WERI-Rb-1 (cell line): ENCODE results near the gene TTC9B.
A peak's percentile ranks its signal among the peaks of the same experiment; 100 is the strongest.

ENCODE experiments used
- DNase-seq: peaks from one replicate; pipeline ENCODE4 v3.0.0-alpha.2; 2020
- H3K27ac ChIP-seq: fragments of 250-450 bp; sonication (Bioruptor Pico); 2 replicates; pipeline ENCODE4 v1.5.1; 2020; ENCODE audit warnings: mild to moderate bottlenecking, moderate library complexity
- H3K27me3 ChIP-seq: fragments of 250-450 bp; sonication (Bioruptor Pico); 2 replicates; pipeline ENCODE4 v1.5.1; 2021; ENCODE audit warnings: mild to moderate bottlenecking, low read depth, moderate library complexity; ENCODE audit not compliant: insufficient read depth, severe bottlenecking
- H3K36me3 ChIP-seq: fragments of 250-450 bp; sonication (Bioruptor Pico); 2 replicates; pipeline ENCODE4 v1.5.1; 2020; ENCODE audit warnings: mild to moderate bottlenecking, moderate library complexity
- H3K4me3 ChIP-seq: 2 replicates; pipeline ENCODE4 v1.5.1; 2011; ENCODE audit warnings: low read depth, mild to moderate bottlenecking, control low read depth, low read length
- H3K9me3 ChIP-seq: fragments of 250-450 bp; sonication (Bioruptor Pico); 2 replicates; pipeline ENCODE4 v1.5.1; 2021; ENCODE audit warnings: mild to moderate bottlenecking, moderate library complexity; ENCODE audit not compliant: severe bottlenecking
- CTCF ChIP-seq: IDR thresholded peaks from 2 replicates; pipeline ENCODE4 v1.5.1; 2011; ENCODE audit warnings: low read depth, mild to moderate bottlenecking, control low read depth, inconsistent platforms, low read length

The TTC9B gene

DNA sequence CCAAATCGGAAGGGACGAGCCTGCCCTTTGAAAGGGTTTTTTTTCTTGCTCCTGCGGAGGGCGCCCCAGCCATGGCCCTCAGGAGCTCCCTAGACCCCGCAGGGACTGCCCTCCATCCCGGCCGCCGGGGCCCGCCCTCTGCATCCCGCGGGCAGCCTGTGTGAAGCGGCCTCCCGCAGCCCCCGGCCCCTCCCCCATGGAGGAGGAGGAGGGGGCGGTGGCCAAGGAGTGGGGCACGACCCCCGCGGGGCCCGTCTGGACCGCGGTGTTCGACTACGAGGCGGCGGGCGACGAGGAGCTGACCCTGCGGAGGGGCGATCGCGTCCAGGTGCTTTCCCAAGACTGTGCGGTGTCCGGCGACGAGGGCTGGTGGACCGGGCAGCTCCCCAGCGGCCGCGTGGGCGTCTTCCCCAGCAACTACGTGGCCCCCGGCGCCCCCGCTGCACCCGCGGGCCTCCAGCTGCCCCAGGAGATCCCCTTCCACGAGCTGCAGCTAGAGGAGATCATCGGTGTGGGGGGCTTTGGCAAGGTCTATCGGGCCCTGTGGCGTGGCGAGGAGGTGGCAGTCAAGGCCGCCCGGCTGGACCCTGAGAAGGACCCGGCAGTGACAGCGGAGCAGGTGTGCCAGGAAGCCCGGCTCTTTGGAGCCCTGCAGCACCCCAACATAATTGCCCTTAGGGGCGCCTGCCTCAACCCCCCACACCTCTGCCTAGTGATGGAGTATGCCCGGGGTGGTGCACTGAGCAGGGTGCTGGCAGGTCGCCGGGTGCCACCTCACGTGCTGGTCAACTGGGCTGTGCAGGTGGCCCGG, 26.1 kb downstream of the TTC9B start:
- peak; percentile 76 for DNase-seq
- H3K27ac ChIP-seq = 0 out of 2 replicates have a peak overlapping the region, but pooled peaks have one; percentile 32
- peak; percentile 23; the same call in 1 of the 2 replicates for TF ChIP-seq CTCF
- H3K4me3 ChIP-seq = peak overlapping the region; percentile 50
- H3K27me3 ChIP-seq = no peaks in the 10 kb centered on the region
- no peaks in the 10 kb centered on the region; the same call in 1 of the 2 replicates for H3K36me3 ChIP-seq
- no peaks in the 10 kb centered on the region for H3K9me3 ChIP-seq

GRCh38 chr19:40190891-40191835, 27.0 kb downstream of the TTC9B start, which contains the start of gene MAP3K10:
Gene MAP3K10, plus strand, starts transcription at chr19:40191426. Its CDS starts 606 bp downstream, at chr19:40192032.
- peak; percentile 69 for DNase-seq
- peak within 1 kb of the TSS; percentile 61 for H3K27ac ChIP-seq
- no peaks in the 10 kb centered on the region for H3K27me3 ChIP-seq
- no peaks in the 10 kb centered on the region; the same call in 1 of the 2 replicates for H3K36me3 ChIP-seq
- TF ChIP-seq CTCF = no peak
- H3K9me3 ChIP-seq = no peaks in the 10 kb centered on the region
- H3K4me3 ChIP-seq = peak within 1 kb of the TSS; percentile 85

DNA sequence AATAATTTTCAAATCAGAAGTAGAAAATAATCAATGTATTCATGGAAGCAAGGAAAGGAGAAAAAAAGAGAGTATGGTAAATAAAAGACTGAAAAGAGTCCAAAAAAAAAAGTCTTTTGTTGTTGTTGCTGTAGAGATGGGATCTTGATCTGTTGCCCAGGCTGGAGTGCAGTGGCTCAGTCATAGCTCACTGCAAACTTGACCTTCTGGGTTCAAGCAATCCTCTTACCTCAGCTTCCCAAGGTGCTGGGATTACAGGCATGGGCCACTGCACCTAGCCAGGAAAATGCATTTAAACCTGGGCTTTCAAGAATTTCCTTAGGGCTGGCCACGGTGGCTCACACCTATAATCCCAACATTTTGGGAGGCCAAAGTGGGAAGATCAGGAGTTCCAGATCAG, 33.9 kb downstream of the TTC9B start:
- H3K9me3 ChIP-seq = no peaks in the 10 kb centered on the region
- H3K27me3 ChIP-seq = no peaks in the 10 kb centered on the region
- no peak for TF ChIP-seq CTCF
- no peaks in the 10 kb centered on the region for H3K36me3 ChIP-seq
- no peak overlapping the region for H3K4me3 ChIP-seq
- DNase-seq = no peak
- H3K27ac ChIP-seq = no peak overlapping the region

GRCh38 chr19:40178756-40179155, 39.4 kb downstream of the TTC9B start:
- TF ChIP-seq CTCF = no peak
- no peak for DNase-seq
- Histone ChIP-seq H3K9me3 (no peaks in the 10 kb centered on the region), H3K36me3 (no peaks in the 10 kb centered on the region), H3K27ac (no peak overlapping the region), H3K4me3 (no peak overlapping the region), H3K27me3 (no peaks in the 10 kb centered on the region)

DNA sequence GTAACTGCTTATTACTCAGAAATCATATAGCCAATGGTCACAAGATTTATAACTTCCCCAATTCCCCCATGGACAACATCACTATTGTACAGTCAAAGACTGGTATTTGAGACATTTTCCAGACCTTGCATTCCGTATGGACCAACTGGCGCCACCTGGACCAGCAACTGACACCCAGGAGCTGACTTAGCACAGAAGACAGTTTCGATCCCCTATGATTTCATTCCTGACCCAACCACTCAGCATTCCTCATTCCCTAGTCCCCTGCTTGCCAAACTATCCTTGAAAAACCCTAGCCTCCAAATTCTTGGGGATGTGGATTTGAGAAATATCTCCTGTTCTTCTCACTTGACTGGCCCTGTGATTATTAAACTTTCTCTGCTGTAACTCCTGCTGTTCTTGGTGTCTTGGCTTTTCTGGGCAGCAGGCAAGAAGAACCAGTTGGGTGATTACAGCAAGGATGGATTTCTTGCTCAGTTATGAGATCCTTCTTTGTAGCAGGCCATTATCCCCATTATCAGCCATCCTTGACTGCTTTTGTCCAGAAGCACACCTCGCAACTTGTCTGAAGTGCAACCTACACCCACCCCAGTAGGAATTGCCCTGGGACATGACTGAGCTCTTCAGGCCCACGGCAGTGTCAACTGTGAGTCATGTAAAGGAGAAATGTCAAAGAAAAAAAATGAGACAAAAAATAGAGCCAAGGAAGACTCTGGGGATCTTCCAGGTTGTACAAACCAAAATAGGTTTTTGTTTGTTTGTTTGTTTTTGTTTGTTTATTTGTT, 40.7 kb downstream of the TTC9B start:
- Histone ChIP-seq H3K27ac (no peak overlapping the region), H3K9me3 (no peaks in the 10 kb centered on the region), H3K36me3 (no peaks in the 10 kb centered on the region), H3K27me3 (no peaks in the 10 kb centered on the region), H3K4me3 (no peak overlapping the region)
- TF ChIP-seq CTCF = no peak
- DNase-seq = no peak
